ENCODE data around the gene CACNA2D4. TPM values are rescaled to one million over a fixed set of nuclear protein-coding genes. Genes with fewer than 3 reads are reported as not detected.

The CACNA2D4 gene
- total and polyA plus RNA-seq, 4 donors, result 1.5 to 12.6 (median 7.3) TPM

DNA sequence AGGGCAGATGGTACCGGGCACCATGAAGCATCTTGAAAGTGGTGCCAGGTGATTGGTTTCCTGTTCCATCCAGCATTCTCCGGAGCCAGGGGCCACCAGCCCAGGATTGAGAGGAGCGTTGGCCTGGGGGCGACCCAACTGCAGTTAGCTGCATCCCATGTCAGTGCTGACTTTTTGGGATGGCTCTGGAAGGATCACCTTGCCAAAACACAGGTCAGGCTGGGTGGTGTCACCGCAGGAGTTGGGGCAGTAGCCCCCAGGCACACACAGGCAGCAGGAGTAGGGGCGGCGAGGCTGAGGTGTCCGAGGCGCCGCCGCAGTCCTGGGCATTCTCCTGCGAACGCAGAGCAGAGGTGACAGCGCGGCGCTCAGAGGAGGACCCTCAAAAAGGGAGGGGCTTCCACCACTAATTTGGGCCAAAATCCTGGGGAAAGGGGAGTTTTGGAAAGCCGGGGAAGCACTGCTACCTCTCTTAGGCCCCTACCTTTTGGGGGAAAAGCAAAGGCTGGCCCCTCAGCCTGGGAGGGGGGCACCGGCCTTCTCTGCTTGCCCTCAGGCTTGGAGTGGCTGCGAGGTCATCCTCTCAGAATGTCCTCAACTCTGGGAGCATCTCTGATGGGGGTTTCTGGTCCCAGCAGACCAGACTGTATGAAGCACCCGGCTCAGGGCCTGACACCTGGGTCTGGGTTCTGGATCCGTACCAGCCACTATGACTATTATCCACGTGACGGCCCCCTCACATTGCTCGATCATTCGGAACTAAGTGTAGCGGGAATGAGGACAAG, 124.8 kb downstream of the CACNA2D4 start:
- Histone ChIP-seq H3K4me1 (ENCODE audit: control insufficient read depth in 5 of 5, insufficient read depth in 5 of 5, low read length in 5 of 5) (peaks cover 0 to 15% (median 2%) of the 10 kb centered on the region in 5 donors), H3K36me3 (ENCODE audit: control insufficient read depth in 4 of 4, insufficient read depth in 4 of 4, low read length in 4 of 4) (no peaks in the 10 kb centered on the region), H3K27ac (ENCODE audit: low read depth in 1 of 2, low read length in 1 of 2) (no peak overlapping the region), H3K9me3 (ENCODE audit: control insufficient read depth in 4 of 4, insufficient read depth in 3 of 4, low read length in 3 of 4) (no peaks in the 10 kb centered on the region), H3K9ac (ENCODE audit: insufficient read depth in 1 of 2, low read length in 2 of 2) (no peak overlapping the region), H3K27me3 (ENCODE audit: control insufficient read depth in 3 of 3, insufficient read depth in 3 of 3, low read length in 2 of 3) (no peaks in the 10 kb centered on the region), H3K4me3 (no peak overlapping the region)
- DNase-seq (no peak), ATAC-seq (ENCODE audit: insufficient read depth, low FRiP score) (no peak)
- WGBS, 2 donors, result 94 to 95% methylated on average over 26 of the region's 26 CpGs
- TF ChIP-seq, protein P1, sequence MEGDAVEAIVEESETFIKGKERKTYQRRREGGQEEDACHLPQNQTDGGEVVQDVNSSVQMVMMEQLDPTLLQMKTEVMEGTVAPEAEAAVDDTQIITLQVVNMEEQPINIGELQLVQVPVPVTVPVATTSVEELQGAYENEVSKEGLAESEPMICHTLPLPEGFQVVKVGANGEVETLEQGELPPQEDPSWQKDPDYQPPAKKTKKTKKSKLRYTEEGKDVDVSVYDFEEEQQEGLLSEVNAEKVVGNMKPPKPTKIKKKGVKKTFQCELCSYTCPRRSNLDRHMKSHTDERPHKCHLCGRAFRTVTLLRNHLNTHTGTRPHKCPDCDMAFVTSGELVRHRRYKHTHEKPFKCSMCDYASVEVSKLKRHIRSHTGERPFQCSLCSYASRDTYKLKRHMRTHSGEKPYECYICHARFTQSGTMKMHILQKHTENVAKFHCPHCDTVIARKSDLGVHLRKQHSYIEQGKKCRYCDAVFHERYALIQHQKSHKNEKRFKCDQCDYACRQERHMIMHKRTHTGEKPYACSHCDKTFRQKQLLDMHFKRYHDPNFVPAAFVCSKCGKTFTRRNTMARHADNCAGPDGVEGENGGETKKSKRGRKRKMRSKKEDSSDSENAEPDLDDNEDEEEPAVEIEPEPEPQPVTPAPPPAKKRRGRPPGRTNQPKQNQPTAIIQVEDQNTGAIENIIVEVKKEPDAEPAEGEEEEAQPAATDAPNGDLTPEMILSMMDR (IDR thresholded peaks at IDR 0.05; ENCODE audit: control extremely low read depth, extremely low read depth), result no peak

DNA sequence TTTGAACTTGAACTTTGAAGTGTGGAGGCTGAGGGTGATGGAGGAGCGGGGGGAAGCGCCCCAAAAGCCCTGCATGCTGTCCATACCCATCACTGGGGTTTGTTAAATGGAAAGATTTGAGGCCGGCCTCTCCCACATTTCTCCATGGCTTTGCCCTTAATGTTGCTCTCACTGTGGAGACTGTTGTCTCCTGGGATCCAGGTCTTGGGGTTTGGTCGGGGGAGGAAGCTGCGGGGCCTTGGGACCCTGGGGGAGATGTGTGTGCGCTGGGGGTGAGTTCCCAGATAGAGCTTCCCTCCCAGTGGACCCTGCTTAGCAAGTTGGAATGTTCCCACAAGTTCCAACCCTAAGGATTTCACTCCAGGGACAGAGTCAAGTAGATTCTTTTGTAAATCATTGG, 126.0 kb downstream of the CACNA2D4 start:
- H3K27me3 ChIP-seq (ENCODE audit: control insufficient read depth in 3 of 3, insufficient read depth in 3 of 3, low read length in 2 of 3), result no peaks in the 10 kb centered on the region
- no peak overlapping the region for H3K4me3 ChIP-seq
- ATAC-seq (ENCODE audit: insufficient read depth, low FRiP score), result no peak
- WGBS, 2 donors, result 81 to 88% methylated on average over 6 of the region's 6 CpGs
- peaks cover 0 to 2% (median 1%) of the 10 kb centered on the region in 4 donors for H3K36me3 ChIP-seq (ENCODE audit: control insufficient read depth in 4 of 4, insufficient read depth in 4 of 4, low read length in 4 of 4)
- no peak for DNase-seq
- TF ChIP-seq, protein P1 (IDR thresholded peaks at IDR 0.05; ENCODE audit: control extremely low read depth, extremely low read depth), result no peak
- H3K9ac ChIP-seq (ENCODE audit: insufficient read depth in 1 of 2, low read length in 2 of 2), result no peak overlapping the region
- H3K9me3 ChIP-seq (ENCODE audit: control insufficient read depth in 4 of 4, insufficient read depth in 3 of 4, low read length in 3 of 4), result no peaks in the 10 kb centered on the region
- H3K4me1 ChIP-seq (ENCODE audit: control insufficient read depth in 5 of 5, insufficient read depth in 5 of 5, low read length in 5 of 5), result peaks cover 0 to 15% (median 2%) of the 10 kb centered on the region in 5 donors
- no peak overlapping the region for H3K27ac ChIP-seq (ENCODE audit: low read depth in 1 of 2, low read length in 1 of 2)

DNA sequence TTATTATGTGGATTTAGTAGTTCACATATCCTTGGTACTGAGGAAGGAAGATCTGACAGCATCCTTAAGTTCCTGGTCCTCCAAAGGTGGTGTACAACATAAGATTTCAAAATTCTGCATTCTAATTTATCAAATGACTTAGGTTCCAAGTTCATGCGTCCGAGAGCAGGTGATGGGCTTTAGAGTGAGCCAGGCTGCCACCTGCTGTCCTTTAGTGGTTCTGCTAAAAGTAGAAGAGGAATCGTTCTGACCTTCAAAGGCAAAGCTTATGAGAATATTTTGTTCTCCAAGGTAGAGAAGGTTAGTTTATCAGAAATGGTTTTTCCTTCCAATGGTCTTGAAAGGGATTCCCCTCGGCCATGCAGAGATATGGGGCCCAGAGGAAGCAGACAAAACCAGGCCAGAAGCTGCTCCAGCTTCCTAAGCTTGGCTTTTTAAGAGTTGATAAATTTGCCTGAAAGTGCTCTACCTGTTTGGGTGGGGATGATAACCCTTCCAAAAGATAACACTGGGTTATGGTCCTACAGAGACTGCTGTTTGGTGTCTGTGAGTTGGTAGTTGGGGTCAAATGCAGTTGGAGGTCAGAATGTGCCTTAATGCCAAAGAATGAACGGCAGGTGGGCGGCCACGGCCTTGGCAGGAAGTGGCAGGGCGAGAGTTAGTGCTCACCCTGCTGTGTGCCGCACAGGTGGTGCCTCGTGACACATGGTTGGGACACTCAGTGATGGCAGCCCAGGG, 127.2 kb downstream of the CACNA2D4 start:
- DNase-seq (peak; percentile 65 to 74 (median 73)), ATAC-seq (ENCODE audit: insufficient read depth, low FRiP score) (peak; percentile 46)
- Histone ChIP-seq H3K9me3 (ENCODE audit: control insufficient read depth in 4 of 4, insufficient read depth in 3 of 4, low read length in 3 of 4) (no peaks in the 10 kb centered on the region), H3K9ac (ENCODE audit: insufficient read depth in 1 of 2, low read length in 2 of 2) (no peak overlapping the region), H3K4me1 (ENCODE audit: control insufficient read depth in 5 of 5, insufficient read depth in 5 of 5, low read length in 5 of 5) (peaks cover 0 to 6% (median 2%) of the 10 kb centered on the region in 5 donors), H3K27me3 (ENCODE audit: control insufficient read depth in 3 of 3, insufficient read depth in 3 of 3, low read length in 2 of 3) (no peaks in the 10 kb centered on the region), H3K36me3 (ENCODE audit: control insufficient read depth in 4 of 4, insufficient read depth in 4 of 4, low read length in 4 of 4) (peaks cover 0 to 7% (median 3%) of the 10 kb centered on the region in 4 donors), H3K27ac (ENCODE audit: low read depth in 1 of 2, low read length in 1 of 2) (no peak overlapping the region), H3K4me3 (no peak overlapping the region)
- 34 to 51% methylated on average over 10 of the region's 10 CpGs for WGBS, 2 donors
- TF ChIP-seq, protein P1 (IDR thresholded peaks at IDR 0.05; ENCODE audit: control extremely low read depth, extremely low read depth), result peak; percentile 79
